ENCODE data around the gene CTNNA3.

DNA sequence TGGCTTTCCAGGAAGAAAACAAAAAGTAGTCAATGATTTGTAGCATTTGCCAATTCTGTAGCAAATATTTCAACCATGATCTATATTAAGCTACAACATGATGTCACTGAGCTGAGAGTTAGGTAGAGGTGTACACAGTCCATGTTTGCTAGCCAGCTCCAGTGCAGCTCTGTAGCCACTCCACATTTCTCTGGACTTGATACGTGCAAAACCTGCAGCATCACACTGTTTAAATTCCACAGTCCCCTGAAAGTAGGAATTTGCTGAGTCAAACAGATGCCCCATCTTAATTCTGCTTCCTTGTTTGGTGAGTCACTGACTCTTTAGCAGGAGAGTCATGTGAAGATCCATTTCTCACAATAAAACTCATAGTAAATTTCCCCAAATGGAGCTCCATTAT lies 859.9 kb downstream of the CTNNA3 start:
- TF ChIP-seq, protein P1, sequence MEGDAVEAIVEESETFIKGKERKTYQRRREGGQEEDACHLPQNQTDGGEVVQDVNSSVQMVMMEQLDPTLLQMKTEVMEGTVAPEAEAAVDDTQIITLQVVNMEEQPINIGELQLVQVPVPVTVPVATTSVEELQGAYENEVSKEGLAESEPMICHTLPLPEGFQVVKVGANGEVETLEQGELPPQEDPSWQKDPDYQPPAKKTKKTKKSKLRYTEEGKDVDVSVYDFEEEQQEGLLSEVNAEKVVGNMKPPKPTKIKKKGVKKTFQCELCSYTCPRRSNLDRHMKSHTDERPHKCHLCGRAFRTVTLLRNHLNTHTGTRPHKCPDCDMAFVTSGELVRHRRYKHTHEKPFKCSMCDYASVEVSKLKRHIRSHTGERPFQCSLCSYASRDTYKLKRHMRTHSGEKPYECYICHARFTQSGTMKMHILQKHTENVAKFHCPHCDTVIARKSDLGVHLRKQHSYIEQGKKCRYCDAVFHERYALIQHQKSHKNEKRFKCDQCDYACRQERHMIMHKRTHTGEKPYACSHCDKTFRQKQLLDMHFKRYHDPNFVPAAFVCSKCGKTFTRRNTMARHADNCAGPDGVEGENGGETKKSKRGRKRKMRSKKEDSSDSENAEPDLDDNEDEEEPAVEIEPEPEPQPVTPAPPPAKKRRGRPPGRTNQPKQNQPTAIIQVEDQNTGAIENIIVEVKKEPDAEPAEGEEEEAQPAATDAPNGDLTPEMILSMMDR (IDR thresholded peaks at IDR 0.05), result no peak
- no peak for TF ChIP-seq POLR2AphosphoS5 (IDR thresholded peaks at IDR 0.05)
- no peak for TF ChIP-seq POLR2A (IDR thresholded peaks at IDR 0.05)
- no peak for TF ChIP-seq EP300 (IDR thresholded peaks at IDR 0.05)
